GM19463 (cell line): ENCODE measurements around the gene KHDRBS1.
"Not testable (repeated sequence)": the region's sequence is repeated elsewhere in the genome, so short reads cannot be mapped to it uniquely, and the experiment has no call there.

Experiments used
- ATAC-seq: cut with Tn5 transposase; IDR thresholded peaks from one replicate; pipeline ENCODE4 v1.9.1; 2021; ENCODE audit warnings: mild to moderate bottlenecking, moderate library complexity; ENCODE audit not compliant: unreplicated experiment

Gene KHDRBS1

DNA sequence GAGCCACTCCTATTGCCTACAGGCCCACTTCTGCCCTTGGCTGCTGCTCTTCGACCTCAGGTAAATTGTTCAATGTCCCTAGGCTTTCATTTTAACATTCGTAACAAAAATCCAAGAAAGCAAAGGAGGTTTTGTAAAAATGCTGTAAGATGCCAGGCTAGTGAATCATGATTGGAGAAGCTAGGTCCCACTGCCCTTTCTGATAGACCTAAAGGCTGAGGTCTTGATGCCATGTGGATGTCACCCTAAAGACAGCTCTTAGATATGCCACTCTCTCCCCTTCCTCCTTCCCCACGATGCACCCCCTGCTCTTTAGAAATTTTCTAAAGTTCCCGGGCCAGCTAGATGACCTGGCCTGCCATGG, 49.2 kb downstream of the KHDRBS1 start:
- ATAC-seq: no peak

DNA sequence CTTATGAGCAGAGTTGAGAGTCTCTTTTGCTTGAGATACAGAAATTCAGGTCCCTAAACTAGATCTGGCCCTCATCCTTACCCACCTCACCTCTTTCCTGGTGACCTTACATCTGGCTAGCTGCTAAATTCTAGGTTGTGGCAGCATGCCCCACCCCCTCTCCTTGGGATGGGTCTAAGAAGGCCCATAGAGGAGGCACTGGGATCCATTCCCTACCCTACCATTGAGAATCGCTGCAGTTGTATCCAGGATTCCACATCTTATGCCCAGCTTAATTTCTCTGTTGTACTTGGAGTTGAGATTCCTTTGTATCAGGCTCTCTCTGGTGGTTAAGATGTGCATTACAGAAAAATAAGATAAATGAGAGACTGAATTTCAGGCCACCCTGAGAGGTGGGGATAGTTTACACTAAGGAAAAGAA, 49.6 kb downstream of the KHDRBS1 start:
- ATAC-seq: no peak

DNA sequence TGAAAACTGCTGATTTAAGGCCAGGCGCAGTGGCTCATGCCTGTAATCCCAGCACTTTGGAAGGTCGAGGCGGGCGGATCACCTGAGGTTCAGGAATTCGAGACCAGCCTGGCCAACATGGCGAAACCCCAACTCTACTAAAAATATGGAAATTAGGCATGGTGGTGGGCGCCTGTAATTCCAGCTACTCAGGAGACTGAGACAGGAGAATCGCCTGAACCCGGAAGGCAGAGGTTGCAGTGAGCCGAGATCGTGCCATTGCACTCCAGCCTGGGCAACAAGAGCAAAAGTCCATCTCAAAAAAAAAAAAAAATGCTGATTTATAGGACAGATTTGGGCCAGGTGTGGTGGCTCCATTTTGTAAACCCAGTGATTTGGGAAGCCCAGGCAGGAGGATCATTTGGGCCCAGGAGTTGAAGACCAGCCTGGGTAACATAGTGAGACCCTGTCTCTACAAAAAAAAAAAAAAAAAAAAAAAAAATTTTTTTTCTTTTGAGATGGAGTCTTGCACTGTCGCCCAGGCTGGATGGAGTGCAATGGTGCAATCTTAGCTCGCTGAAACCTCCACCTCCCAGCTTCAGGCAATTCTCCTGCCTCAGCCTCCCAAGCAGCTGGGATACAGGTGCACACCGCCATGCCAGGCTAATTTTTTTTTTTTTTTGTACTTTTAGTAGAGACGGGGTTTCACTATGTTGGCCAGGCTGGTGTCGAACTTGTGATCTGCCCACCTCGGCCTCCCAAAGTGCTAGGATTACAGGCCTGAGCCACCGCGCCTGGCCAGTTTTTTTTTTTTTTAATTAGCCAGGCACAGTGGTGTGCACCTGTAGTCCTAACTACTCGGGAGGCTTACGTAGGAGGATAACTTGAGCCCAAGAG, 52.2 kb downstream of the KHDRBS1 start:
- ATAC-seq: not testable (repeated sequence)

DNA sequence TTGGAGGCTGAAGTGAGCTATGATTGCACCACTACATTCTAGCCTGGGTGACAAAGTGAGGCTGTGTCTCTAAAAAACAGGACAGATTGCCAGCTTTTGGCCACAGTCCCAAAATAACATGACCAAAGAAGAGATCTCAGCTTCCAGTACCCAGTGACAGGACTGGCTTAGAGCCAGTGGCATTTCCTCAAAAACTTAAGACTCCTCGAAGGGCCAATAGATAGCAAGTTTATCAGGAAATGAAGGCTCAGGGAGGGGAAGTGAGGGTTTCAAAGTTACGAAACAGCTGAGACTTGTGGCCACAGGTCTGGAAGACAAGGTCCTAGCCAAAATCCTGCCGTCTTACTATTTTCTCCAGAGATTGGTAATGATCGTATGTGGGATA, 52.8 kb downstream of the KHDRBS1 start:
- ATAC-seq: no peak

DNA sequence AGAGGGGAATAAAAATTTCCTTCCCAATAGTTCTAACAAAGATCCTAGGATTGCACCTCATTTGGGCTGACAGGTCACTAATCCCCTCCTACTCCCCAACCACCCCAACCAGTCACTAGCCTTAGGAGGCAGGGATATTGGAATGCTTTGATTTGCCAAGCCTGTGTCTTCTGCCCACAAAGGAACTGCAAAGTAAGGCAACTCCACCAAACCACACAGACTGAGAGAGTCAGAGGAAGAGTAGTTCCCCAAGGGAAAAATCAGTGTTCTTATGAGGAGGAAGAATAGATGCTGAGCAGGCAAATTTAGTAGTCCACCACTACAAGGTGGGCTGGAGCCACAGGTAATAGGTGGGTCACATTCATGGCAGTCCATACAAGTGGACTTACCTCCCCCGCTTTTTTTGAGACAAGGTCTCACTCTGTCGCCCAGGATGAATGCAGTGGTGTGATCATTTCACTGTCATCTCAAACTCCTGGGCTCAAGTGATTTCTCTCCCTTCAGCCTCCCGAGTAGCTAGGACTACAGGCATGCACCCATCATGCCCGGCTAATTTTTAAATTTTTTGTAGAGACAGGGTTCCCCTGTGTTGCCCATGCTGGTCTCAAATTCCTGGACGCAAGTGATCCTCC, 55.4 kb downstream of the KHDRBS1 start:
- ATAC-seq: no peak

DNA sequence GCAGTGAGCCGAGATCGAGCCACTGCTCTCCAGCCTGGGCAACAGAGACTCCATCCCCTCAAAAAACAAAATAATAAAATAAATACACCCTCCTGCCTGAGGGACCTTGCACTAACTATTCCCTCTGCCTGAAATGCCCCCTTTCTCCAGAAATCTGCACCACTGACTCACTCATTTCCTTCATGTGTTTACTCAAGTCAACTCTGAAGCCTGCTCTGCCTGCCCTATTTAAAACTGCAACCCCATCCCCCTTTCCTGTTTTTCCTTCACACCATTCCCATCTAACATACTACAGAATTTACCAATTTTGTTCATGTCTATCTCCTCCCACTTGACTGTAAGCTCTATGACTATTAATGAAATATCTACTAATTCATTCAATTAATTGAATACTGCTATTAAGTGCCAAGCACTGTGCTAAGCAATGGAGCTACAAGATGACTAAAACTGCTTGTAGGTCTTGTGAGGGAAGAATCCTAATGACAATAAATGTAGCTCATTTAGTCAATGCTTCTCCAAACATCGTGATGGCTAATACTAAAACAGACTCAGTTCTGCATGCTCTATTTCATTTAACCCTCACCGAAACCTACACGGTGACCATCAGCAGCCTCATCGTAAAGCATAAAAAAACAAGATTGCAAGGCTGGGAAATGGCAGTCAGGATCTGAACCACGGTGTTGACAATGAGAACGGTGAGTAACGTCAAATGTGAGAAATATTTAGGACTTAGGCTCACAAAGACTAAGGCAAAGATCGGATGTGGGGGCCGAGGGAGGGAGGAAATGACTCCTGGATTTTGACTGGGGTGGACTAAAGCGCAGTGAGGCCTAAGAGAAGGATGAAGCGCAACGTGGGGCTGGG, 58.3 kb downstream of the KHDRBS1 start:
- ATAC-seq: no peak

DNA sequence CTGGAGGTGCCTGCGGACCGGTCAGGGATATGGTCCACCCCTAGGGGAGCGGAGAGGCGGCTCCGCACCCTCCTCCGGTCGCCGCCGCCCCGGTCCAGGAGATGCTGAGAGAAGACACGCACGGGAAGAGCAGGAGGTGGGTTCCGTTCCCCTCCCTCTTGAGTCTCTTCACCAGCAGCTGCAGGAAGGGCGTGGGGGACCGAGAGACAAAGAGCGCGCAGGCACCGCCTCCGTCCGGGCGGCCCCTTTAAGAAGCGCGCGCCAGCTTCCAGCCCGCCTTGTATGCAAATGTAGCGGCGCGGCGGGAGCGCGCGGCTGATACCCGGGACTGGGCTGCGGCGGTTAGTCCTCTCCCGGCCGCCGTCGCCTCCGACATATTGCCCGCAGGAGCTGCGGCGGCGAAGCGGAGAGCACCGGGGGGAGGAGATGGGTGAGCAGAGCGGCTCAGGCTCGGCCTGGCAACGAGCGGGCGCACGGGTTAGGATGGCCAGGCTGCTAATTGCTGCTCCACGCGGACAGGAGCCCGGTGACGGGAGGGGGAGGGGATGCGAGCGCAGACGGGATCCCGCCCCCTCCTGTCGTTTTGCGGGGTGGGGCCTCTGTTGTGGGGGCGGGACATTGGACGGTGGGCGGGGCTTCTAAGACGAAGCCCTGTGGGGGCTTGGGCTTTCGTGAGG, 59.1 kb downstream of the KHDRBS1 start, which contains the start of gene TMEM39B:
Gene TMEM39B (plus strand): TSS at position 318 of the 677 bp plus-strand sequence. CDS start 109 bp downstream, at position 427.
- ATAC-seq: peak; percentile 87

DNA sequence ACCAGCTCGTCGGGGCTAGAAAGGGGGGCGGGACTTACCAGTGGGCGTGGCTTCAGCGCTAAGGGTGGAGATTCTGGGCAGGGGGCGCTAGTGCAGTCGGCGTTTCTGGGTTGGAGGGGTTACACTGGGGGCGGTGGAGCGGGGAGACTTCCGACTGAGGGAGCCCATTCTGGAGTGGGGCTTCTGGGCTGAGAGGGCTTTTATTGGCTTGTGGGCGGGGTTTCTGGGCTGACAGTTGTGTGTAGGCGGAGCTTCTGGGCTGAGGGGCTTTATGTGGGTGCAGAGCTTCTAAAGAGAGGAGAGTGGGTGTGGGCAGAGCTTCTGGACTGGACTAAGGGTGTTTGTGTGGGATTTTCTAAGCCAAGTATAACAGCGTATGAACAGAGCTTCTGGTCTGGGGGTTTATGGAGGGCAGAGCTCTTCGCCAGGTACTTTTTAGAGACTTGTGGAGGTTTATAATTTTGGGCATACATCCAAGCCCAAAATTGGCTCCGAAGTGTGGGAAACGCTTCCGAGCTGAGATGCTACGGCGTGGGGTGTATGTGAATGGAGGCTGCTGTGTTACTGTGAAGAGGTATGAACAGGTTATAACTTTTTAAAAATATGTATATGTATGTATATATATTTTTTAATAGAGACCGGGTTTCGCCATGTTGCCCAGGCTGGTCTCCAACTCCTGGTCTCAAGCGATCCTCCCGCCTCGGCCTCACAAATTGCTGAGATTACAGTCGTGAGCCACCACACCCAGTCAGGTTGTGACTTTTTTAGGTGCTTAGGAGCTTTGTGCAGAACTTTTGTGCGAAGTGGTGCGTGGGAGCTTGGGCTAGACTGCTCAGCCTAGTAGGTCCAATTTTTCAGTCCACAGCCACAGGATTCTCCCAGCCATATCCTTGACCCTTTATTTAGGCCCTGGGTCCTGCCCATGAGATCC, 59.9 kb downstream of the KHDRBS1 start:
- peak; percentile 10 for ATAC-seq

DNA sequence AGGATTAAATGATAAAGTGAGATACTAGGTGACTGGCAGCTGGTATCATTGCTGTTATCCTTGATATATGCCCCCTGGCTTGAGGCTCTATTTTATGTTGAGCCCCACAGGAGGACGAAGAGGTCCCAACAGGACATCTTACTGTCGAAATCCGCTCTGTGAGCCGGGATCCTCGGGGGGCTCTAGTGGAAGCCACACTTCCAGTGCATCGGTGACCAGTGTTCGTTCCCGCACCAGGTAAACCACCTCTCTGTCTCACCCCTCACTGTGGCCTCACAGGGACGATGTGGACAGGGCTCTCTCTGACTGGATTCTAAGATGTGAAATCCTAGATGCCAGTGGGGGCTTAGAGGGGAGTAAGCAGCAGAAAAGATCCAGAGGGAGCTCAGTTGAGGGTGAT, 61.2 kb downstream of the KHDRBS1 start:
- no peak for ATAC-seq

DNA sequence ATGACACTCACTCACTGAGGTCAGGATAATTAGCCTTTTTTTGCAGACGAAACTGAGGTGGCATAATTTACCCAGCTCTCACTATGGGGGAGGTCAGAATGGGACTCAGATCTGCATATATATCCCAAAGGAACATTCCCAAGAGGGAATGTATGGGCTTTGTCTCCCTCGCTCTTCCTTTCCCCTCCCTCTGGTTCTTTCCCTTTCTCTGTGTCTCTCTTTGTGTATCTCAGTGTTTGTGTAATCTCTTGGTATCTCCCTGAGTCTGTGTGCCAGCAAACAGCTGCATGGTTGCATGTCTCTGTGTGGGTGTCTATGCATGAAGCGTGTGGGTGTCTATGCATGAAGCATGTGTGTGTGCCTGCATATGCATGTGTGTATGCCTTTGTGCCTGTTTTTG, 63.8 kb downstream of the KHDRBS1 start:
- no peak for ATAC-seq

DNA sequence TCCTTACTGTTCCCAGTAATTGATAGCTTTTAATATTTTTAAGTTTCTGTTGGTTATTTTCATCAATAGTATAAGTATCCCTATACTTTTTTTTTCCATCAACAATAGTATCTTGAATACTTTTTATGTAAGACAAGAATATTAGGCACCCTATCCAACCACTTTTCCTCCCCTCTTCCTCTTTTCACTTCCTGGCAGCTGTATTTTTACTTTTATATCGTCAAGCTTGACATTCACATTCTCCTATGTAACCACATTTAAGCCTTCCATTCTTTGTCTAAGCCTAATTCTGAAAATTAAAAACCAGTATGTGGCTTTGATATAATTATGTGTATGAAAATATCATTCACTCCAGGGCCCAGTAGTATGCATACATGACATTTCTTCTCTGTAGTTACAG, 68.4 kb downstream of the KHDRBS1 start:
- ATAC-seq: no peak

DNA sequence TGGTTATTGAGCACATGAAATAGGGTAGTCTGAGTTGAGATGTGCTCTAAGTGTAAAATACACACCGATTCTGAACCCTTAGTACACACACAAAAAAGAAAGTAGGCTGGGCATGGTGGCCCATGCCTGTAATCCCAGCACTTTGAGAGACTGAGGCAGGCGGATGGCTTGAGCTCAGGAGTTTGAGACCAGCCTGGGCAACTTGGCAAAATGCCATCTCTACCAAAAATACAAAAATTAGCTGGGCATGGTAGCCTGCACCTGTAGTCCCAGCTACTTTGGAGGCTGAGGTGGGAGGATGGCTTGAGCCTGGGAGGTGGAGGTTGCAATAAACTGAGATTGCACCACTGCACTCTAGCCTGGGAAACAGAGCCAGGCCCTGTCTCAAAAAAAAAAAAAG, 72.7 kb downstream of the KHDRBS1 start:
- not testable (repeated sequence) for ATAC-seq

DNA sequence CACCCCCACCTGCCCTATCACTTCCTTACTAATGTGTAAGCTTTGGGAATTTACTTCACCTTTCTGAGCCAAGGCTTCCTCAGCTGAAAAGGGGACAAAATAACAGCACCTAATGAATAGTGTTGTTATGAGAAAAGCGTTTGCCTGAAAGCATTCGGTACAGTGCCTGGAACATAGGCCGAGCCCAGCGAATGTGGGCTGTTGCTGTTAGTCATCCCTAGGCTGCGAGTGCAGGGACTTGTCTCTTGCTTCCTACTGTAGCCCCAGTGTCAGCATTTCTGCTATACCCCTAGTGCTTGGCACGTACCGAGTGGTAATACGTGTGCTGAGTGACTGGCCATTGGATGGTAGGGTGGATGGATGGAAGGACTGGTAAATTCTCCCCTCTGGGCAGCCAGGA, 77.5 kb downstream of the KHDRBS1 start:
- no peak for ATAC-seq

DNA sequence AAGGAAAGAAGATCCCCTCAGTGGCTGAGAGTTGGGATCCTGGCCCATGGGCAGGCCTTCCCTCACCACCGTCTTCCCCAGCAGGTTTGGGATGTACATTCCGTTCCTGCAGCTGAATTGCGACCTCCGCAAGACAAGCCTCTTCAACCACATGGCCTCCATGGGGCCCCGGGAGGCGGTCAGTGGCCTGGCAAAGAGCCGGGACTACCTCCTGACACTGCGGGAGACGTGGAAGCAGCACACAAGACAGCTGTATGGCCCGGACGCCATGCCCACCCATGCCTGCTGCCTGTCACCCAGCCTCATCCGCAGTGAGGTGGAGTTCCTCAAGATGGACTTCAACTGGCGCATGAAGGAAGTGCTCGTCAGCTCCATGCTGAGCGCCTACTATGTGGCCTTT, 77.9 kb downstream of the KHDRBS1 start:
- no peak for ATAC-seq
